Thyroid gland (tissue), 4 donors: ENCODE results near the gene ABHD1.

Source experiments
- POLR2A ChIP-seq, 2 donors: fragments of 450-650 bp; IDR thresholded peaks; one replicate each; pipeline ENCODE4 v1.6.1; 2017; ENCODE audit warnings: antibody characterized with exemption in 2 of 2, mild to moderate bottlenecking in 2 of 2, moderate library complexity in 1 of 2
- TF ChIP-seq, protein P1 (sequence below), 6 experiments: fragments of 200-600 bp in 3 of 6; fragments of 450-650 bp in 3 of 6; sonication (generic) in 3 of 6; IDR thresholded peaks; one replicate each; pipeline ENCODE4 v1.5.1; 2016 to 2019; ENCODE audit warnings: antibody characterized with exemption in 6 of 6, mild to moderate bottlenecking in 2 of 6, inconsistent platforms in 1 of 6, moderate library complexity in 1 of 6

DNA sequence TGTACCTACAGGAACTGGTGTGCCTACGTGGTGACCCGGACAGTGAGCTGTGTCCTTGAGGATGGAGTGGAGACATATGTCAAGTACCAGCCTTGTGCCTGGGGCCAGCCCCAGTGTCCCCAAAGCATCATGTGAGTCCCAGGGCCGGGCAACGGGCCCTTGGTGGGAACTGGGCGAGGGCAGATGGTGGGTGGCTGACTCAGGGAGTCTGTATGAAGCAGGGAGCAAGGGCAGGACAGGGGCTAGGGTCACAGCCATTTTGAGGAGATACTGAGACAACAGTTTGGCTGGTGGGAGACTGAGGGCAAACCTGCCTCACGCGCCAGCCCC lies 43.5 kb upstream of the ABHD1 start:
- TF ChIP-seq, protein P1, sequence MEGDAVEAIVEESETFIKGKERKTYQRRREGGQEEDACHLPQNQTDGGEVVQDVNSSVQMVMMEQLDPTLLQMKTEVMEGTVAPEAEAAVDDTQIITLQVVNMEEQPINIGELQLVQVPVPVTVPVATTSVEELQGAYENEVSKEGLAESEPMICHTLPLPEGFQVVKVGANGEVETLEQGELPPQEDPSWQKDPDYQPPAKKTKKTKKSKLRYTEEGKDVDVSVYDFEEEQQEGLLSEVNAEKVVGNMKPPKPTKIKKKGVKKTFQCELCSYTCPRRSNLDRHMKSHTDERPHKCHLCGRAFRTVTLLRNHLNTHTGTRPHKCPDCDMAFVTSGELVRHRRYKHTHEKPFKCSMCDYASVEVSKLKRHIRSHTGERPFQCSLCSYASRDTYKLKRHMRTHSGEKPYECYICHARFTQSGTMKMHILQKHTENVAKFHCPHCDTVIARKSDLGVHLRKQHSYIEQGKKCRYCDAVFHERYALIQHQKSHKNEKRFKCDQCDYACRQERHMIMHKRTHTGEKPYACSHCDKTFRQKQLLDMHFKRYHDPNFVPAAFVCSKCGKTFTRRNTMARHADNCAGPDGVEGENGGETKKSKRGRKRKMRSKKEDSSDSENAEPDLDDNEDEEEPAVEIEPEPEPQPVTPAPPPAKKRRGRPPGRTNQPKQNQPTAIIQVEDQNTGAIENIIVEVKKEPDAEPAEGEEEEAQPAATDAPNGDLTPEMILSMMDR (IDR thresholded peaks at IDR 0.05), result no peak
- no peak for TF ChIP-seq POLR2A (IDR thresholded peaks at IDR 0.05)
